ENCODE results near the gene TEX10.

DNA sequence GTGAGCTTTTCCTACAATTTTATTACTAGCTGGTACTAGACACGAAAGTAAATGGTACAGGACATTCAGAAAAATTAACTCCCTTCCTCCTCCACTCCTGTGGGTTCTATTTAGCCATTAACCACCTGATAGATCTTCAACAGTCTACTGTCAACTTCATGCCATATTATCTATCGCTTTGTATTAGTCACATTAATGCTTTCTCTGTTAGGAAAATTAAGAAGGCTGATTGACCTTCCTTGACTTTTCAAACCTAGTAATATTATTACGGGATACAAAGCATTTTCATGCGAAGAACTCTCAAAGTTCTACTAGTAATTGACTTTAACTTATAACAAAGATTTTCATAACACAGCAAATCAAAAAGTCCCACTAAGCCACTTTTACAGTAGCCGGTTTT, 1.2 kb downstream of the TEX10 start:
- TF ChIP-seq POLR2A (IDR thresholded peaks at IDR 0.05; ENCODE audit: low read depth, low read length): no peak
- no peak for TF ChIP-seq TAF1 (IDR thresholded peaks at IDR 0.05; ENCODE audit: low read depth, low read length)
- no peak for TF ChIP-seq POLR2AphosphoS5 (IDR thresholded peaks at IDR 0.05; ENCODE audit: low read depth, low read length)
- TF ChIP-seq SPI1 (IDR thresholded peaks at IDR 0.05; ENCODE audit: low read depth, low read length): no peak
- no peak for TF ChIP-seq PAX5 (IDR thresholded peaks at IDR 0.05; ENCODE audit: insufficient read depth, low read length, severe bottlenecking)
- TF ChIP-seq POU2F2 (IDR thresholded peaks at IDR 0.05; ENCODE audit: low read depth, low read length): no peak

Measured in GM12891 (cell line).